HepG2 (cell line): ENCODE data around the gene FLACC1. TPM values are rescaled to one million over a fixed set of nuclear protein-coding genes. Genes with fewer than 3 reads are reported as not detected.

Experiments used
- ATAC-seq: fragments of 200-7000 bp; cut with Tn5 transposase; 3 replicates; pipeline ENCODE4 v1.9.1; 2020; ENCODE audit warnings: mild to moderate bottlenecking, moderate library complexity
- BruUV-seq: library from RNA; stranded (reverse); fragments of 400-500 nt; replicated peaks from 2 replicates; lab custom pipeline; 2021; lab: Mats Ljungman, UMichigan
- CTCF ChIA-PET: fragments of 300-600 bp; formaldehyde crosslinking; extraction: SDS; loops from one replicate; lab custom pipeline; 2021; ENCODE audit warnings: low total read pairs, inconsistent platforms, low intra/inter-chr PET ratio; lab: Yijun Ruan, JAX
- POLR2A ChIA-PET: fragments of 350-600 bp; sonication (Branson Sonifier 250); formaldehyde crosslinking; loops from one replicate; lab custom pipeline; 2020; ENCODE audit warnings: antibody characterized with exemption, inconsistent platforms; lab: Yijun Ruan, JAX
- DNase-seq: peaks from one replicate; pipeline ENCODE4 v3.0.0-alpha.2; 2015; ENCODE audit warnings: low spot score
- FAIRE-seq: peaks from 3 replicates; lab custom pipeline; 2011; peaks lifted over from hg19 to GRCh38; lab: Jason Lieb, UNC
- H2AFZ ChIP-seq: one replicate; pipeline ENCODE4 v1.6.1; 2011; ENCODE audit warnings: low read length, inconsistent platforms
- H3K27ac ChIP-seq: fragments of 300-600 bp; 3 replicates; pipeline ENCODE4 v1.8.0; 2011; ENCODE audit warnings: mixed run types, mild to moderate bottlenecking, mixed read lengths, low read length, inconsistent platforms; ENCODE audit not compliant: insufficient read depth; ENCODE audit errors: extremely low read length
- H3K27me3 ChIP-seq, 2 experiments: fragments of 200-600 bp in 1 of 2; 2 replicates in 1 of 2; 3 replicates in 1 of 2; pipeline versions ENCODE4 v1.6.0 to v1.8.0; 2011; ENCODE audit warnings: low read length in 2 of 2, mild to moderate bottlenecking in 2 of 2, moderate library complexity in 2 of 2, inconsistent platforms in 1 of 2; ENCODE audit not compliant: insufficient read depth in 2 of 2, control insufficient read depth in 1 of 2
- H3K36me3 ChIP-seq, 2 experiments: fragments of 200-600 bp in 1 of 2; replicated peaks in 1 of 2; 2 replicates in 1 of 2; 3 replicates in 1 of 2; pipeline versions ENCODE4 v1.5.1 to v1.8.0; 2011; ENCODE audit warnings: low read length in 2 of 2, inconsistent platforms in 1 of 2; ENCODE audit not compliant: insufficient read depth in 2 of 2, control insufficient read depth in 1 of 2
- H3K4me1 ChIP-seq: 2 replicates; pipeline ENCODE4 v1.5.1; 2012; ENCODE audit warnings: low read length, inconsistent platforms; ENCODE audit not compliant: insufficient read depth
- H3K4me2 ChIP-seq: 2 replicates; pipeline ENCODE4 v1.6.0; 2011; ENCODE audit warnings: low read depth, low read length, inconsistent platforms
- H3K4me3 ChIP-seq, 3 experiments: fragments of 200-600 bp in 1 of 3; sonication (generic), shearing (Covaris generic) in 1 of 3; replicated peaks in 1 of 3; 2 replicates each; pipeline ENCODE4 v1.5.1; 2011 to 2016; ENCODE audit warnings: low read length in 3 of 3, inconsistent platforms in 2 of 3, low read depth in 2 of 3, mild to moderate bottlenecking in 2 of 3, control low read depth in 1 of 3, mixed read lengths in 1 of 3; ENCODE audit not compliant: insufficient read depth in 1 of 3
- H3K79me2 ChIP-seq: one replicate; pipeline ENCODE4 v1.6.1; 2011; ENCODE audit warnings: low read length, inconsistent platforms; ENCODE audit not compliant: insufficient read depth
- H3K9ac ChIP-seq: 2 replicates; pipeline ENCODE4 v1.6.0; 2011; ENCODE audit warnings: mild to moderate bottlenecking, low read depth, low read length, inconsistent platforms; ENCODE audit not compliant: insufficient read depth
- H3K9me3 ChIP-seq: 2 replicates; pipeline ENCODE4 v1.5.1; 2012; ENCODE audit warnings: mild to moderate bottlenecking, low read length
- H4K20me1 ChIP-seq: 2 replicates; pipeline ENCODE4 v1.6.0; 2011; ENCODE audit warnings: inconsistent platforms, mild to moderate bottlenecking, low read length, moderate library complexity; ENCODE audit not compliant: insufficient read depth
- YEATS4 ChIP-seq: sonication (generic); formaldehyde crosslinking; IDR thresholded peaks from 2 replicates; pipeline ENCODE4 v1.4.0; 2020; ENCODE audit warnings: missing genetic modification reagents, borderline replicate concordance
- WGBS: methylation state at CpG from one replicate; pipeline ENCODE4 v1.1.6; 2017; ENCODE audit warnings: low lambda C conversion rate; 5-methylcytosine and 5-hydroxymethylcytosine counted together
- in situ Hi-C: cut with HindIII; loops from 2 replicates; pipeline ENCODE4 v1.10.0; 2017; ENCODE audit warnings: low pct_unique_long_range_greater_than_20kb; ENCODE audit not compliant: extremely low pct_ligation_motif_present
- intact Hi-C: fragments of 100-400 bp; cut with micrococcal nuclease; formaldehyde crosslinking; loops from one replicate; pipeline ENCODE4 v1.10.0; 2022; ENCODE audit not compliant: unreplicated experiment
- polyA plus RNA-seq, 8 experiments: library from polyadenylated mRNA; depleted of rRNA in 3 of 8; stranded (reverse) in 7 of 8; unstranded in 1 of 8; fragments of >200 nt; fragmentation: Illumina TruSeq in 4 of 8; extraction: Trizol in 4 of 8; gene quantifications; 2 replicates each; pipeline versions ENCODE4 v1.2.1 to v1.2.3, GENCODE V29; 2011 to 2016; ENCODE audit warnings: low read depth in 4 of 8, missing spikeins in 1 of 8, mixed read lengths in 1 of 8; ENCODE audit not compliant: insufficient read depth in 1 of 8
- total RNA-seq, 5 experiments: library from RNA; depleted of rRNA; stranded (reverse); fragments of >200 nt; fragmentation: Illumina TruSeq; extraction: Trizol; gene quantifications; 2 replicates each; pipeline ENCODE4 v1.2.3, GENCODE V29; 2016; ENCODE audit warnings: low read depth in 1 of 5
- TF ChIP-seq, protein P1 (sequence below), 2 experiments: sonication (generic) in 1 of 2; formaldehyde crosslinking in 1 of 2; IDR thresholded peaks; 2 replicates each; pipeline versions ENCODE4 v1.4.0 to v1.6.1; 2016 to 2020; ENCODE audit warnings: borderline replicate concordance in 1 of 2, low read depth in 1 of 2, mild to moderate bottlenecking in 1 of 2, missing genetic modification reagents in 1 of 2

The FLACC1 gene
- total and polyA plus RNA-seq, 2 of the 13 experiments (the other 11 are each of a cell fraction or from before 2014, with no cell fraction given): 0.35 to 0.59 TPM

DNA sequence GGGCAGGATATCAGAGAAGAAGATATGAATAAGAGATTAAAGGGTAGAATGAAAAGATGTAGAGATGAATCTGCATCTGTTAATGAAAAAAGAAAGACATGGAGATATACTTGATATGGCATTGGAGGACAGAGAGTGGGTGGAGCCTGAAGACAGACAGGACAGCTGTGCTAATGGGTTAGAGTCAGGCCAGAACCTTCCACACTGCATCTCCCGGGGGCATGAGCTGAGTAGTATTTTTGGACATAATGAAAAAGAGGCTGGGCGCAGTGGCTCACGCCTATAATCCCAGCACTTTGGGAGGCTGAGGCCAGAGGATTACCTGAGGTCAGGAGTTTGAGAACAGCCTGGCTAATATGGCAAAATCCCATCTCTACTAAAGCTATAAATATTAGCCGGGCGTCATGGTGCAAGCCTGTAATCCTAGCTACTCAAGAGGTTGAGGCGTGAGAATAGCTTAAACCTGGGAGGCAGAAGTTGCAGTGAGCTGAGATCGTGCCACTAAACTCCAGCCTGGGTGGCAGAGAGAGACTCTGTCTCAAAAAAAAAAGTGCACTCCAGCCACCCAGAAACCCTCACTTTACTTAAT lies 11.4 kb downstream of the FLACC1 start:
- intact Hi-C loops (loop anchor here (1.0 kb wide), 1 partner anchor 19 kb away; no protein-coding TSS in a partner anchor), in situ Hi-C loops (no loop called here)
- no peak for DNase-seq
- TF ChIP-seq, protein P1, sequence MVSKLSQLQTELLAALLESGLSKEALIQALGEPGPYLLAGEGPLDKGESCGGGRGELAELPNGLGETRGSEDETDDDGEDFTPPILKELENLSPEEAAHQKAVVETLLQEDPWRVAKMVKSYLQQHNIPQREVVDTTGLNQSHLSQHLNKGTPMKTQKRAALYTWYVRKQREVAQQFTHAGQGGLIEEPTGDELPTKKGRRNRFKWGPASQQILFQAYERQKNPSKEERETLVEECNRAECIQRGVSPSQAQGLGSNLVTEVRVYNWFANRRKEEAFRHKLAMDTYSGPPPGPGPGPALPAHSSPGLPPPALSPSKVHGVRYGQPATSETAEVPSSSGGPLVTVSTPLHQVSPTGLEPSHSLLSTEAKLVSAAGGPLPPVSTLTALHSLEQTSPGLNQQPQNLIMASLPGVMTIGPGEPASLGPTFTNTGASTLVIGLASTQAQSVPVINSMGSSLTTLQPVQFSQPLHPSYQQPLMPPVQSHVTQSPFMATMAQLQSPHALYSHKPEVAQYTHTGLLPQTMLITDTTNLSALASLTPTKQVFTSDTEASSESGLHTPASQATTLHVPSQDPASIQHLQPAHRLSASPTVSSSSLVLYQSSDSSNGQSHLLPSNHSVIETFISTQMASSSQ (IDR thresholded peaks at IDR 0.05; ENCODE audit: low read depth): no peak
- TF ChIP-seq, protein P1 (CRISPR knock-in tag; IDR thresholded peaks at IDR 0.05; ENCODE audit: borderline replicate concordance): no peak
- no peak for TF ChIP-seq YEATS4 (CRISPR knock-in tag)
- Histone ChIP-seq H3K79me2 (no peaks in the 10 kb centered on the region), H3K9ac (no peak overlapping the region), H3K4me2 (no peak overlapping the region), H3K4me3 (no peak overlapping the region), H2AFZ (no peak overlapping the region), H3K27ac (no peak overlapping the region), H3K4me1 (peaks cover 7% of the 10 kb centered on the region; the same call in 1 of the 2 replicates), H3K36me3 (no peaks in the 10 kb centered on the region), H4K20me1 (no peaks in the 10 kb centered on the region), H3K9me3 (no peaks in the 10 kb centered on the region), H3K27me3 (no peaks in the 10 kb centered on the region; a peak in 1 of 5 replicates)
- ChIA-PET POLR2A (no interaction called here), CTCF (no interaction called here)
- ATAC-seq: no peak
- WGBS: 71% methylated on average over 7 of the region's 7 CpGs
- BruUV-seq: no TSS peak
- FAIRE-seq: no peak
